Renal cortex interstitium (tissue), 11 donors: ENCODE data around the gene PLD1. TPM values are rescaled to one million over a fixed set of nuclear protein-coding genes. Genes with fewer than 3 reads are reported as not detected.
A peak's percentile ranks its signal among the peaks of the same experiment; 100 is the strongest.
"Not testable (repeated sequence)": the region's sequence is repeated elsewhere in the genome, so short reads cannot be mapped to it uniquely, and the experiment has no call there.

Experiments used
- DNase-seq, 11 donors: peaks; one replicate each; pipeline ENCODE4 v3.0.0-alpha.2; 2013; ENCODE audit warnings: low read depth in 9 of 11, low spot score in 4 of 11; ENCODE audit errors: extremely low read depth in 1 of 11
- polyA plus RNA-seq, 3 donors: library from polyadenylated mRNA; unstranded; fragments of 120-200 nt; gene quantifications; one replicate each; pipeline ENCODE4 v1.2.1, GENCODE V29; 2013; ENCODE audit not compliant: insufficient read length in 3 of 3

PLD1 gene
- polyA plus RNA-seq, 3 donors = 10.0 to 14.3 (median 11.4) TPM

DNA sequence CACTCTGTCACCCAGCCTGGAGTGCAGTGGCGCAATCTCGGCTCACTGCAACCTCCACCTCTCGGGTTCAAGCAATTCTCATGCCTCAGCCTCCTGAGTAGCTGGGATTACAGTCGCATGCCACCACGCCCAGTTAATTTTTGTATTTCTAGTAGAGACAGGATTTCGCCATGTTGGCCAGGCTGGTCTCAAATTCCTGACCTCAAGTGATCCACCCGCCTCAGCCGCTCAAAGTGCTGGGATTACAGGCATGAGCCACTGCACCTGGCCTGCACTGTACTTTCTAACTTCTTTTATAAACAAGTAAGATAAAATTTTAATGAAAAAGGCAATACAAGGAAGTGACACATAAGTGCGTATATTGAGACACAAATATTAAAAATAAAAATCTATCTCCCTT, 117.7 kb downstream of the PLD1 start:
- not testable (repeated sequence) for DNase-seq

DNA sequence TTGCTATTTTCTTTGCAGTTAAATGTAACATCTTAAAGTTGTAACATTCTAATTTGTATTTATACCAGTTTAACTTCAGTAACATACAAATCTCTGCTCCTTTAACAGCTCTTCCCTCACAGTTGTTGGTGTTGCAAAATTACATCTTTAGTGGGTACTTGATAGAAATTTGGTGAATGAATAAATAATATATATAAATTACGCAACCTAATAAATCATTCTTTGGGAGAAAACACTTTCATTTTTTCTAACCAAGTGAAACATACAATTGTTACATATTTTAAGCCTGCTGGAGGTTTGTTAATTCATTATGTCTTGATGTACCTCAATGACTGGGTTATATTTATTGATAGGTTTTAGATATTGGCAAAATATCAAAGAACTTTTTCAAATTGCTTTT, 118.8 kb downstream of the PLD1 start:
- no peak for DNase-seq

DNA sequence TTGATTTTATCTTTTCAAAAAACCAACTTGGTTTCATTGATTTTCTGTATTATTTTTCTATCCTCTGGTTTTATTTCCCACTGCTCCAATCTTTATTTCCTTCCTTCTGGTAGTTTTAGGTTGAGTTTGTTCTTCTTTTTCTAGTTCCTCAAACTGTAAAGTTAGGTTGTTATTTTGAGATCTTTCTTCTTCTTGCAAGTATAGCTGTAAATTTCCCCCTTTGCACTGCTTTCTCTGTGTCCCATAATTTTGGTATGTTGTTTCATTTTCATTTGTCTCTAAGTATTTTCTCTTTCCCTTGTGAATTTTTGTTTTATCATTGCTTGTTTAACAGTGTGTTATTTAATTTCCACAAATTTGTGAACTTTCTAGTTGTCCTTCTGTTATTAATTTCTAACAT, 120.0 kb downstream of the PLD1 start:
- DNase-seq = no peak

DNA sequence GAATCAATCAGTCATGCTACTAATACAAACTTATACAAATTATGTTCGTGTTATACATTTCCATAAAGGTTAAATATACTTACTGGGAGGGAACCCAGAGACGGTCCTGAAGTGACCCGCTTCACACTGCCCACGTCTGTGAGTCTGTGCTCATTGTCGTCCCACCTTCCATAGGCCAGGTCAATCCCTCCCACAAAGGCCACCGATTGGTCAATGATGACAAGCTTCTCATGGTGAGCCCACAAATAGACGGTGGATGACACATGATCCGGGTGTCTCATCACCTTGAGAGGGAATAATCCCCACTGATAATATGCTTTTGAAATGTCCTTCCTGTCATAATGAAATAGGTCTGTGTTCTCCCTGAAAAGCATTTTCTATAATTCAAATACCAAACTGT, 121.7 kb downstream of the PLD1 start:
- DNase-seq = no peak

DNA sequence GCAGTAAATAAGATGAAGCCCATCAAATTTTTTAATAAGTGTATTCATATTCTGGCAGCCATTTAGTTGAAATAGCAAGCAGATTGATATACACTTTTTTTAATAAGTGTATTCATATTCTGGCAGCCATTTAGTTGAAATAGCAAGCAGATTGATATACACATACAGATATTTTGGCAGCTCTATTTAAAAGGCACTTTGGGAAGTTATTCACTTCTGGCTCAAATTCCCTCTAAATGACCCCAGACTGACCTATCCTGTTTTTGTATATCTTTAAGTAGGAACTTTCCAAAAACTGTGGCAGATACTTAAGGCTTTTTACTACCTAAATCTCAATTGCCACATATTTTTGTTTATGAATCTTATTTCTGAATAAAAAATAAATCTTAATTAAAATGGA, 122.3 kb downstream of the PLD1 start:
- no peak for DNase-seq

DNA sequence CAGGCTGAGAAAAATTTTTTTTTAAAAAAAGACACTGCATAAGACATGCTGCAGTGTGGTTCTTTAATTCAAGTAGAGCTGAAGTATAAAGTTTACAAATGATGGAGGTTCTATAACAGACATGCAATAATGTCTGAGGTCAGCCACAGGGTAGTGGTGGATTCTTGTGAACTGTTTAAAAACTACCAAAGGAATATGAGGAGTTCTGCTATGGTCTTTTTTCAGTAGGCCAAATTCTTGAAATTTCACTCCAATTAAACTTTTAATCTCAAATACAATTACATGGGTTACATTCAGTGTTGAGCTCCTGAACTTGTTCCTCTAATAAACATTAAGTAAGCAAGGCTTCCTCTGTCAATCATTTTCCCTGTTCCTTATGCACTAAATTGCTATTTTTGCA, 122.7 kb downstream of the PLD1 start:
- no peak for DNase-seq

DNA sequence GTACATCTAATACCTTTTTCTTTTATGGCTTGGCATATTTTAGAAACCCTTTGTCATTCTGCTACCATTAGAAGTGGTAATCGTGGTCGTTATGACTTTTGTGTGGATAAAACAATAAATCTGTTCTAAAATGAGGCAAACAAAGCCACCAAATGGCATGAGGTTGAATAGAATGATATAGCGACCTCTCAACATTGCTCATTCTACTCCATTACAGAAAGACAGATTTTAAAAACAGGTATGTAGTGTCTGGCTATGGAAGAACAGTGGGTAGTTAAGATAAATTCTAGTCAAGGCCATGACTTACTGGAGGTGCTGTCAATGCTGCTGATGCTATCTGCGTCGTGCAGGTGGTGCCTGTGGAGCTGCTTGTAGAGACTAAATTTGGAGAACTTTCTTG, 123.2 kb downstream of the PLD1 start:
- no peak for DNase-seq

DNA sequence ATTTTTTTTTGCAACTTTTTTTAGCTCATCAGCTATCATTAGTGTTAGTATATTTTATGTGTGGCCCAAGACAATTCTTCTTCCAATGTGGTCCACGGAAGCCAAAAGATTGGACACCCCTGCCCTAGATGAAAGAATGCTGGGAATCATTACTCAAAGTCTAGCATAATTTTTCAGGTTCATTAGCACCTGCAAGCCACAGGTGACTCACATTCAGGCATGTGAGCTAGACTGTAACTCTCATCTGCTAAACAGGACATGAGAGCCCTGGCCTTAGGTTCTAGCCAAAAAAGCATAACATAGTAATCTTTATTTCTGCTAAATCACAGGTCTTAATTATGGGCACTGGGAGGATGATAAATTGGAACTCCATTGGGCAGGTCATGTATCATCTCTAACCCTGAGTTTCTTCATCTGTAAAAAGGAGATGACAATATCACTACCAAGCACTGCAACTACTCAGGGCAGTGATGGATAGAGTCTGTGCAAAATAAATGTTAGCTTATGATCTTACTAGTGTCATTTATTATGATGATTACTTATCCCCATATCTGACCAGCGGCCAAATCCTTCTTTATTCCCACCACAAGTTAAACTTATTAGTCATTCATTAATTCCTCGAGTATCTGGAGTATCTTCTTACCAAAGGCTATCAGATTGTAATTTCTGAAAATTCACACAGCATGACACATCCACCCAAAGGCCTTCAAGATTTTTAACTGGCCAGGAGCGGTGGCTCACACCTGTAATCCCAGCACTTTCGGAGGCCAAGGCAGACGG, 125.0 kb downstream of the PLD1 start:
- no peak for DNase-seq

DNA sequence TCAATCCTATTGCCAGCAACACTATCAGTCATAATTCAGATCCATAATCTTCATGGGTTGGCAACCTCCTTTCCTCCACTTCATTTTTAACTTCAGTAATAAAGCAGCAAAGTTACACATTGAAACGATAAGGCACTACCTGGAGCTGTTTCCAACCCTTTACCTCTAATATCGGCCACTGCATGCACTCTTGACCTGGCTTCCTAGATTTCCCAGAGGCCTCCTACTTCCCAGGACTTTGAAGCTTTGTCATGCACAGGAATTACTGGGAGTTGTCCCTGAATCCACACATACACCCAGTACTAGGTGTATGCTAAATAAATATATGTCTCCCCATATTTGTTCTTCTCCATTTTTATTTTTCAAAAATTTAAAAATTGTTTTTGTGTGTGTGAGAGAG, 126.1 kb downstream of the PLD1 start:
- DNase-seq = no peak

DNA sequence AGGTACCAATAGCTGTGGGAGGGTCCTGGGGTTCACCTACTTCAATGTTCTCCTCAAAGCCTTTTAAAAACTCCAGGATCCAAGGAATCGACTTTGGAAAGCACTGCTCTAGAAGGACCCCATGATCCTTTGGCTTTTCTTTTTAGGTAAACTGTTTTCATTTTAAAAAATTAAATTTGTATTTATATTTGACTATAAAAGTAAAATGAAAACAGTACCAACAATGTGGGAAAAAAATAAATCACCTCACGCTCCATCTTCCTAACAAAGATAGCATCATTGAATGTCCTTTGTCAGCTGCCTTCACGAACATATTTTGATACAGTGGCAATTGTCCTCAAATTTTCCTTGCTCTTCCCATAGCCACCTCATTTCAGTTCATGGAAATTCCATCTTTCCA, 127.5 kb downstream of the PLD1 start:
- DNase-seq = no peak

DNA sequence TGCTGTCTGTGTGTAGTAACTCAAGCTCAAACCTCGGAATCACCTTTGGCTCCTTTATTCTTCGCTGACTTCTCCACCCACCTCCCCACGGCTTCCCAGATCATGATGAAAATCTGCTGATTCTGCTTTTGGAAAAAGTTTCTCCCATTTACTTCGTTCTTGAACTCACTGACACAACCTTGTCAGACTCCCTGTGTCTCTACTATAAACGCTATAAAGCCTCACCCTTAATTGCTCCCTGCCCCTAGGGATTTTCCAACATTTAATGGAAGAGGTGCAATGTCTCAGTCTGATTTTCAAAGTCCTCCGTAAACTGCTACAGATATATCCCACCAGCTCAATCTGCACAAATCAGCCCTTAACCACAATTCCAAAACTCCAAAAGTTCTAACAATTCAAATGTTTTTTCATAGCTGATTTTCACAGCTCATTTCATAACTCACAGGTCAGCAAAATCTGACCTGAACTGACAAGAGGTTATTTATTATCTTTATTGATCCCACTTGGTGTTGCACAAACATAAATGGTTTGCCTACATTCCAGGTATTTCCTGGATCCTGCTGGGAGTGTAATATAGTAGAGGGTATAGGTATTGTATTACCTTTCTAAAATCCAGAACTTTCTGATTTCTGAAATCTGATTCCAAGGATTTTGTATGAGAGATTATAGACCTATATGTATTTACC, 129.4 kb downstream of the PLD1 start:
- DNase-seq = no peak

DNA sequence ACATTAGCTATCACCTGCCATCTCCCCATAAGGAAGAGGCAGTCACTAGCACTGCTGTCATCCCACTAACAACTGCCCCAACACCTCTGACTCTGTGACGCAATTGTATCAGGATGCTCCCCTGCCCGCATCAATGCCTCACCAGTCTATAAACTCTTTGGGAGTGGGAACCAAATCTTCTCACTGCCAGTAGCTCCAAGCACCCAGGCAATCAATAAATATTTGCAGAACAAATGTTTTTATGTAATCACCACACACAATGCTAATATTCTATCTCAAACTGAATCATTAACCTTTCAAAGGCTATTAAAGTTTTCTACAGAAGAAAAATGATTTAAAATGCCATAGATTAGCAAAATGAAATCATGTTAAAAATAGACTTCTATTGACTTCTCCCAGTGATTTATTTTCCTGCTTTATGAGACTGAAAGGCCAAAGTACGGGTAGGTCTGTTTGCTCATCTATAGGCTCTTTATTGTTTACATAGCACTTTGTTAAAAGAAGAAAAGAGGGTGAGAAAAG, 131.3 kb downstream of the PLD1 start:
- DNase-seq = no peak

DNA sequence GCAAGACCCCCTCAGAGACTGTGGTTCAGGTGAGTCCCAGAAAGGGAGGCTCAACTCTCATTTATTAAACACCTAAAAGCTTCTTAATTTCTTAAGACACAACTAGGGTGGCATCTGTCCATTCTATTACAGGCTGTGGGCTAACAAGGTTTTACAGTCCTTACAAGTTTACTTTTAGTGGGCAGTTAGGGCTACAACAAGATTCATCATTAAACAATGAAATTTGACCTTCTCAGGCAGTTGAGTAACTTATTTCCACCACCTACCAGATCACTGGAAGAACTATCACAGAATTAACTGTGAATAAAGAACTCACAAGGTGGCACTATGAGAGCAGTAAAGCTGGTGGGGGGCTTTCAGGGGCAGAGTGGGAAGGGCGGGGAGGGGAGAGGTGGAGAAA, 132.6 kb downstream of the PLD1 start:
- no peak for DNase-seq

DNA sequence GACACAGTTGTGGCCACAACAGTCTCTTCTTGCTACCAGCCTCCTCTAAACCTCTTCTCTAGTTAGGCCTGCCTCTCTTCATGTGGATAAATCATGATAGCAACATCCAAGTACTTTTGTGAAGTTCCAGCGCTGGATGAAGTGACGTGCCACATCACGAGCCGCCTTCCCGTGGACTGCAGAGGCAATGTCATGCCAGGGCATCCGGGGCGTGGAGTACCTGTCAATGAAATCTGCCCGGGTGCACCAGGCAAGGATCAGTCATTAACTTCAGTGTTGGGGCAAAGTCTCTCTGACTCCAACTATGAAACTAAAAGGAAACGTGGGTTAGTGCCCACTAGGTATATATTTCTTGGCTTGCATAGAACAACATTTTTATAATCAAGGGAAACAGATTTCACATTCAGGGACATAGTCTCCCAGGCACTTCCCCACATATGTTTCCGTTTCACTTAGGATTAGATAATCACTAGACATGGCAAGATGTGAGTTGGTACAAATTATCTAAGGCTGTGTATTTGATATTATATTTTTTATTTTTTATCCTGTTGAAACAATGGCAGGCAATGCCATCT, 133.6 kb downstream of the PLD1 start:
- no peak for DNase-seq

DNA sequence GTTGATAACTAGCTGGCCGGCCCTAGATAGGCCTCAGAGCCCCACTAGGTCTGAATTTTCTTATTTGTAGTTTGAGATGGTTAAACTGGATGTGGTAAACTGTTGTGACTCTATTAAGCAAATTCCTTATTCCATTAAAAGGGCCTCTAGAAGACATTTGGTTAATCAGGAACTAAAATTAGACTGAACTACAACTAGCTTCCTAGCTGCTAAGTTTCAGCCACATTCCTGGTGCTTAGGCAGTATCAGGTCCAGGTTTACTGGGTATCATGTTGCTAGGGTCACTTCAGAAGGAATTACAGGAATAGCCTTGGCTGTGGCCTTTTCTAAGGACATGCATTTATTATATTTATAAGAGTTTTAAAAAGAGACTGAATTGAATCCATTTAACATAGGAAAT, 136.3 kb downstream of the PLD1 start:
- peak in 1 of 11 donors; percentile 30 for DNase-seq

DNA sequence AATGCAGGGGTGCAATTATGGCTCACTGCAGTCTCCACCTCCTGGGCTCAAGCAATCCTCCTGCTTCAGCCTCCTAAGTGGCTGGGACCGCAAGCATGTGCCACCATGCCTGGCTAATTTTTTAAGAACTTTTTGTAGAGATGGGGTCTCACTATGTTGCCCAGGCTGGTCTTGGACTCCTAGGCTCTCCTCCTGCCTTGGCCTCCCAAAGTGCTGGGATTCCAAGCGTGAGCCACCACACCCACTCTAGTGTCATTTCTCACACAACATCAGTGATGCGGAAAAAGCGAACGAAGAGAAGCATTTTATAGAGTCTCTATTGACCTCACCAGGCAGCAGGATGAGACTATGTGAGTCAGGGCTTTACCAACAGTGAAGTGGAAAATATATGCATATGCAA, 137.7 kb downstream of the PLD1 start:
- no peak for DNase-seq

DNA sequence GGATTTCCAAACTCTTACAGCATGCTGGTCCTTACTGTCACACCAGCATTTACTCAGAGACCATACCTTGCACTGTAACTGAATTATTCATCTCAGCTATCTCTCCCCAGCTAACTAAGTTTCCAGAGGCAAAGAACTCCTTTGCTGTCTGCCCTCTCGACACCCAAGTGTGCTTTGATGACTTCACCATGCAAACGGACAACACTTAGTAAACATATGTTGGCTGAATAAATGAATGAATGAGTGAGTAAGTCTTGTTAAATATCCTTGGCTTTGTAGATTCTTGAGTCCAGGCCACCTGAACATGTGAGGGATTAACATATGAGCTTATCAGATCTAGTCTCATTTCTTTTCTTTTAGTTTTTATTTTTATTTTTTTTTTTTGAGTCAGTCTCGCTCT, 138.2 kb downstream of the PLD1 start:
- no peak for DNase-seq

DNA sequence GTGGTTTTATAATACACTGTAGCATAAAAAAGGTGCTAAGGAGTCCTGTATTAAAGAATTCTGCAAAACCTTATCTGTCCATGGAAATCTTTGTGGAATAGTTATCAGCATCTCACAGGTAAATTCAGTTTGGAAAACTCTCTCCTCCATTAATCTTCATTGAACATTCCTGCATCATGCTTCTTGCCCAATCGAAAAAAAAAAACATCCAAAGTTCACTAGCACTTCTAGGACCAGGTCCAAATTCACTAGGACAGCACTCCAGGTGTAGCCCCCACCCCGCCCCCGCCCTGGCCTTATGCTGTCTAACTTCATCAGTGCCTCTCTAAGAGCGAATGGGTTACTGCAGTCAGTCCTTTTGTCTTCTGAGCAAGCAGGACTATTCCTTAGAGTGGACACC, 138.6 kb downstream of the PLD1 start:
- no peak for DNase-seq

DNA sequence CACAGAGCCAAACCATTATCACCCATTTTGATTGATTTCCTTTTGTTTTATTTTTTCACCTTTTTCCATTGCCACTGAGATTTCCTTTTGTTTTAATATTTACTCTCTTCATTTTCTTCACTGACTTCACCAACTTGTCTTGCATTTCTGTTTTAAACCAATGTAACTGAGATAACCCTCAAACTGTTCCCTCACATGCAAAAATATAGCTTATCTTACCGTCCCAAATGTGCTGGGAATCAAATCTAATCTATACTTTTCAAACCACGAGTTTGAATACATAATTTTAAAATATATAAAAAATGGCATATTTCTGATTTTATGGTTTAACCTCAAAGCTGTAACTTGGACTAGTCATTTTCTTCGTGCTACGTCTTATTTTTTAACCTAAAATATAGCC, 143.8 kb downstream of the PLD1 start:
- no peak for DNase-seq

DNA sequence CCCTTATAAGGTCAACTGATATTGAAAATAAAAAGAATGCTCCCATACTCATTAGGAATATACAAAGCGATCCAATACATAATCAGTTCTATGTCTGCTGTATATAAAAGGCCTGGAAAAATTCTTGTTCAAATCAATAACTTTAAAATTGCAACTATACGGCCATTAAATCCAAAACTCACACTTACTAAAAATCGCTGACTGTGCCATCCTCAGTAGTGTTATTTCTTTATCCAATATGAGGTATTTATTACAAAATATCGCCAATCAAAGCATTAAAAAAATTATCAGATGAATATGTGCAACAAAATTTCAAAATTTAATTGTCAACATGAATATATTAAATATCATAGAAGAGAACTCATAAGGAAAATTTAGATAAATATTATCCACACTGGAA, 146.5 kb downstream of the PLD1 start:
- DNase-seq = no peak
